ENCODE results near the gene PAQR3.
"Not testable (repeated sequence)": the region's sequence is repeated elsewhere in the genome, so short reads cannot be mapped to it uniquely, and the experiment has no call there.

PAQR3 gene

GRCh38 chr4:78885598-78885997 is 53.6 kb downstream of the PAQR3 start:
- ChIA-PET POLR2A (no interaction called here), CTCF (no interaction called here)
- Histone ChIP-seq H3K36me3 (ENCODE audit: control insufficient read depth in 4 of 4, insufficient read depth in 4 of 4, low read length in 3 of 4) (peaks cover 9 to 33% (median 12%) of the 10 kb centered on the region in 4 experiments), H3K4me1 (ENCODE audit: control extremely low read depth in 1 of 4, control insufficient read depth in 4 of 4, insufficient read depth in 4 of 4, low read length in 3 of 4) (peaks cover 0 to 16% (median 4%) of the 10 kb centered on the region in 4 experiments), H3K4me3 (ENCODE audit: control insufficient read depth in 1 of 7, extremely low read depth in 1 of 7, insufficient read depth in 4 of 7, low read depth in 2 of 7, low read length in 6 of 7) (no peak overlapping the region), H3K9me3 (ENCODE audit: control extremely low read depth in 1 of 5, control insufficient read depth in 4 of 5, insufficient read depth in 2 of 5, low read depth in 1 of 5, low read length in 4 of 5) (no peaks in the 10 kb centered on the region), H3K27me3 (replicated peaks in 2 of 5; ENCODE audit: control insufficient read depth in 4 of 5, insufficient read depth in 5 of 5, low read length in 4 of 5) (no peaks in the 10 kb centered on the region), H3K27ac (ENCODE audit: insufficient read depth in 1 of 2, low read depth in 1 of 2, low read length in 2 of 2, poor library complexity in 1 of 2, severe bottlenecking in 2 of 2) (peak overlapping the region in 1 of 2 experiments; percentile 8)
- DNase-seq = no peak

DNA sequence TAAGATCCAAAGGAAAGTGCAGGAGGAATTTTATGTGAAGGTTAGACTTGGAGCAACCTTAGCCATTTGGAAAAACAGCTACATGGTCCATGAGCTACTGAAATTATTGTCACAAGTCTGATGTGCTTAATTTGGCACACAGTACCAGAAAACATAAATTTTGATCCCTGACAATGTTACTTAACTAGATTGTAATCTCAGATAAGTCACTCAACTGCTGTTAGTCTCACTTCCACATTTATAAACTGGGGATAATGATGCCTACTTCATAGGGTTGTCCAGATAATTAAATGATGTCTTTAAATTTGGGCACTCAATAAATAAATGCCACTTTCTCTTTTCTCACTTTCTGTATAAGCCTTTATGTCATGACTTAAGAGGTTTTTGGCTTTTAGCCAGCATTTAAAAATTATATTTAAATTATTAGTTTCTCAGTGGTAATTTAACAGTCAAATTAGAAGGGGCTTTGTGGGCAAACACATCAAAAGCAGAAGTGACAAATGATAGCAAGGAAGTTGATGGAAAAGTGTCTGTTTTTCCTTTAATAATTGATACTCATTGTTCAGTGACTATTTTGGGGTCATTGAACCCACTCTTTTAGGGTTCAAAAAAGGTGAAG is 58.3 kb downstream of the PAQR3 start:
- H3K27ac ChIP-seq (ENCODE audit: insufficient read depth in 1 of 2, low read depth in 1 of 2, low read length in 2 of 2, poor library complexity in 1 of 2, severe bottlenecking in 2 of 2) = no peak overlapping the region
- H3K36me3 ChIP-seq (ENCODE audit: control insufficient read depth in 4 of 4, insufficient read depth in 4 of 4, low read length in 3 of 4) = peaks cover 3 to 35% (median 6%) of the 10 kb centered on the region in 4 experiments
- H3K4me3 ChIP-seq (ENCODE audit: control insufficient read depth in 1 of 7, extremely low read depth in 1 of 7, insufficient read depth in 4 of 7, low read depth in 2 of 7, low read length in 6 of 7) = peak overlapping the region in 1 of 7 experiments; percentile 3
- no peaks in the 10 kb centered on the region for H3K27me3 ChIP-seq (replicated peaks in 2 of 5; ENCODE audit: control insufficient read depth in 4 of 5, insufficient read depth in 5 of 5, low read length in 4 of 5)
- ChIA-PET CTCF (no interaction called here), POLR2A (no interaction called here)
- H3K9me3 ChIP-seq (ENCODE audit: control extremely low read depth in 1 of 5, control insufficient read depth in 4 of 5, insufficient read depth in 2 of 5, low read depth in 1 of 5, low read length in 4 of 5) = no peaks in the 10 kb centered on the region
- peaks cover 0 to 18% (median 8%) of the 10 kb centered on the region in 4 experiments for H3K4me1 ChIP-seq (ENCODE audit: control extremely low read depth in 1 of 4, control insufficient read depth in 4 of 4, insufficient read depth in 4 of 4, low read length in 3 of 4)
- peak in 2 of 3 donors; percentile 66 to 81 for DNase-seq

GRCh38 chr4:78878031-78878430 is 61.2 kb downstream of the PAQR3 start:
- ChIA-PET POLR2A (no interaction called here), CTCF (no interaction called here)
- whole genome bisulfite sequencing (ENCODE audit: insufficient coverage) = no CpG with 5 or more reads among the region's 1 CpG

DNA sequence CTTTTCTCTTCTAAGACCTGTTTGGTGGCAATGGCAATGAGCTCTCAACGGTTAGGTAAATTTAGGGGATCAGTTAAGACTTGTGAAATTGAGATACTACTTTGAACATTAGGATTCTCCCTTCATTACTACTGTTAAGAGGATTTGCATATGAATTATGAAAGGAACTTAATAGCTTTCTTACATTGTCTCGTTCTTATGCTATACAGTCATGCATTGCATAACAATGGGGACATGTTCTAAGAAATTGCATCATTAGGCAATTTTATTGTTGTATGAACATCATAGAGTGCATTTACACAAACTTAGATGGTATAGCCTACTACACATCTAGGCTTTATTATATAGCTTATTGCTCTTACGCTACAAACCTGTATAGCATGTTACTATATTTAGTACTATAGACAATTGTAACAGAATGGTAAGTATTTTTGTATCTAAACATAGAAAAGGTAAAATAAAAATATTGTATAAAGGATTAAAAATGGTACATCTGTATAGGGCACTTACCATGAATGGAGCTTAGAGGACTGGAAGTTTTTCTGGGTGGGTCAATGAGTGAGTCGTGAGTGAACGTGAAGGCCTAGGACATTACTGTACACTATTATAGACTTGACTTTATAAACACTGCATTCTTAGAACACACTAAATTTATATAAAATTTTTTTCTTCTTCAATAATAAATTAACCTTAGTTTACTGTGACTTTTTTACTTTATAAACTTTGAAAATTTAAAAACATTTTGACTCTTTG is 62.5 kb downstream of the PAQR3 start:
- no peaks in the 10 kb centered on the region for H3K27me3 ChIP-seq (replicated peaks in 2 of 5; ENCODE audit: control insufficient read depth in 4 of 5, insufficient read depth in 5 of 5, low read length in 4 of 5)
- WGBS (ENCODE audit: insufficient coverage) = no CpG with 5 or more reads among the region's 5 CpGs
- no peaks in the 10 kb centered on the region for H3K9me3 ChIP-seq (ENCODE audit: control extremely low read depth in 1 of 5, control insufficient read depth in 4 of 5, insufficient read depth in 2 of 5, low read depth in 1 of 5, low read length in 4 of 5)
- DNase-seq = no peak
- H3K36me3 ChIP-seq (ENCODE audit: control insufficient read depth in 4 of 4, insufficient read depth in 4 of 4, low read length in 3 of 4) = peaks cover 14 to 62% (median 24%) of the 10 kb centered on the region in 4 experiments
- peaks cover 0 to 12% (median 8%) of the 10 kb centered on the region in 4 experiments for H3K4me1 ChIP-seq (ENCODE audit: control extremely low read depth in 1 of 4, control insufficient read depth in 4 of 4, insufficient read depth in 4 of 4, low read length in 3 of 4)
- POLR2A ChIA-PET = no interaction called here
- no peak overlapping the region for H3K4me3 ChIP-seq (ENCODE audit: control insufficient read depth in 1 of 7, extremely low read depth in 1 of 7, insufficient read depth in 4 of 7, low read depth in 2 of 7, low read length in 6 of 7)
- CTCF ChIA-PET = interaction anchor here (0.6 kb wide), 1 partner anchor 8 kb away, joined by 3 read pairs; no protein-coding TSS in a partner anchor
- no peak overlapping the region for H3K27ac ChIP-seq (ENCODE audit: insufficient read depth in 1 of 2, low read depth in 1 of 2, low read length in 2 of 2, poor library complexity in 1 of 2, severe bottlenecking in 2 of 2)

More at GRCh38 chr4:78878031-78878430, 61.2 kb downstream of the PAQR3 start:
- no peak for DNase-seq
- Histone ChIP-seq H3K9me3 (ENCODE audit: control extremely low read depth in 1 of 5, control insufficient read depth in 4 of 5, insufficient read depth in 2 of 5, low read depth in 1 of 5, low read length in 4 of 5) (no peaks in the 10 kb centered on the region), H3K4me1 (ENCODE audit: control extremely low read depth in 1 of 4, control insufficient read depth in 4 of 4, insufficient read depth in 4 of 4, low read length in 3 of 4) (peaks cover 0 to 12% (median 8%) of the 10 kb centered on the region in 4 experiments), H3K4me3 (ENCODE audit: control insufficient read depth in 1 of 7, extremely low read depth in 1 of 7, insufficient read depth in 4 of 7, low read depth in 2 of 7, low read length in 6 of 7) (no peak overlapping the region), H3K27ac (ENCODE audit: insufficient read depth in 1 of 2, low read depth in 1 of 2, low read length in 2 of 2, poor library complexity in 1 of 2, severe bottlenecking in 2 of 2) (no peak overlapping the region), H3K36me3 (ENCODE audit: control insufficient read depth in 4 of 4, insufficient read depth in 4 of 4, low read length in 3 of 4) (peaks cover 5 to 50% (median 16%) of the 10 kb centered on the region in 4 experiments), H3K27me3 (replicated peaks in 2 of 5; ENCODE audit: control insufficient read depth in 4 of 5, insufficient read depth in 5 of 5, low read length in 4 of 5) (no peaks in the 10 kb centered on the region)

DNA sequence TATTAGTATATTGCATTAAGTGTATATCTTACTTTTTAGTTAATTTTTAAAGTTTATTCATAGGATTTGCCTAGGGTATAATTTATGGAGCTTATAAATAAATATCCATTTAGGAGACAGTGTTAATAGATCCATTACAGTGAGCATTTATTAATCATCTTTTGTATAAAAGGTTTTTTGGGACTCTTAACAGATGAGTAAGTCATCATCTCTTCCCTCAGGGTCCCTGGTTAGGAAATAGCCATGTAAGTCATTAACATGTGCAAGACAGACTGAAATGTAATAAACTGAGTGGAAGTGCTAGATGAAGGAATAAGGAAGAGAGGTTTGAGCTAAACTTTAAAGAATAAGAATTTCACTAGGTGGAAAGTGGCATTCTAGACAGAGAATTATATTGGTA is 69.2 kb downstream of the PAQR3 start:
- CTCF ChIA-PET = interaction anchor here (1.3 kb wide), 1 partner anchor 9 kb away, joined by 4 read pairs; no protein-coding TSS in a partner anchor
- no peak overlapping the region for H3K27ac ChIP-seq (ENCODE audit: insufficient read depth in 1 of 2, low read depth in 1 of 2, low read length in 2 of 2, poor library complexity in 1 of 2, severe bottlenecking in 2 of 2)
- H3K27me3 ChIP-seq (replicated peaks in 2 of 5; ENCODE audit: control insufficient read depth in 4 of 5, insufficient read depth in 5 of 5, low read length in 4 of 5) = no peaks in the 10 kb centered on the region
- POLR2A ChIA-PET = no interaction called here
- H3K36me3 ChIP-seq (ENCODE audit: control insufficient read depth in 4 of 4, insufficient read depth in 4 of 4, low read length in 3 of 4) = peaks cover 31 to 81% (median 44%) of the 10 kb centered on the region in 4 experiments
- H3K4me1 ChIP-seq (ENCODE audit: control extremely low read depth in 1 of 4, control insufficient read depth in 4 of 4, insufficient read depth in 4 of 4, low read length in 3 of 4) = no peaks in the 10 kb centered on the region
- no peak overlapping the region for H3K4me3 ChIP-seq (ENCODE audit: control insufficient read depth in 1 of 7, extremely low read depth in 1 of 7, insufficient read depth in 4 of 7, low read depth in 2 of 7, low read length in 6 of 7)
- no peaks in the 10 kb centered on the region for H3K9me3 ChIP-seq (ENCODE audit: control extremely low read depth in 1 of 5, control insufficient read depth in 4 of 5, insufficient read depth in 2 of 5, low read depth in 1 of 5, low read length in 4 of 5)
- no peak for DNase-seq

- H3K4me1 ChIP-seq (ENCODE audit: control extremely low read depth in 1 of 4, control insufficient read depth in 4 of 4, insufficient read depth in 4 of 4, low read length in 3 of 4); DNase-seq; H3K9me3 ChIP-seq (ENCODE audit: control extremely low read depth in 1 of 5, control insufficient read depth in 4 of 5, insufficient read depth in 2 of 5, low read depth in 1 of 5, low read length in 4 of 5); H3K27ac ChIP-seq (ENCODE audit: insufficient read depth in 1 of 2, low read depth in 1 of 2, low read length in 2 of 2, poor library complexity in 1 of 2, severe bottlenecking in 2 of 2); H3K27me3 ChIP-seq (replicated peaks in 2 of 5; ENCODE audit: control insufficient read depth in 4 of 5, insufficient read depth in 5 of 5, low read length in 4 of 5); H3K4me3 ChIP-seq (ENCODE audit: control insufficient read depth in 1 of 7, extremely low read depth in 1 of 7, insufficient read depth in 4 of 7, low read depth in 2 of 7, low read length in 6 of 7); POLR2A ChIA-PET: not testable (repeated sequence)
- CTCF ChIA-PET = interaction anchor here (0.6 to 1.4 kb wide), 4 partner anchors 258 to 909 kb away, joined by 3 to 5 read pairs (median 3); no protein-coding TSS in a partner anchor
- WGBS (ENCODE audit: insufficient coverage) = 100% methylated on average over 5 of the region's 5 CpGs
- H3K36me3 ChIP-seq (ENCODE audit: control insufficient read depth in 4 of 4, insufficient read depth in 4 of 4, low read length in 3 of 4) = peaks cover 26 to 70% (median 41%) of the 10 kb centered on the region in 4 experiments
Observed at GRCh38 chr4:78868712-78869111, 70.5 kb downstream of the PAQR3 start.

DNA sequence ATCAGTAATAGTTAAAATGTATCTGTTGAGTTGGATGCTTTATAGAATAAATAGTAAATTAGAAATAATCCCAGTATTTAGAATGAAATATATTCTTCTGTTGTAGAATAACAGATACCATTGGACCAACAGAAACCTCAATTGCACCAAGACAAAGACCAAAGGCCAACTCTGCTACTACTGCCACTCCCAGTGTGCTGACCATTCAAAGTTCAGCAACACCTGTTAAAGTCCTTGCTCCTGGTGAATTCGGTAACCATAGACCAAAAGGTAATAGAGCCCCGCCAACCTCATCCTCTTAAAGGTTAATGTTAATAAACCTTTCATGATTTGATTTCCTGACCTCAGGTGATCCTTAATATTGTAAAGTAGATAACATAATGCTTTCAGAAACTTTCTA is 73.8 kb downstream of the PAQR3 start:
- ChIA-PET POLR2A (no interaction called here), CTCF (interaction anchor here (1.0 to 1.5 kb wide), 3 partner anchors 28 to 285 kb away, joined by 3 to 5 read pairs (median 3); no protein-coding TSS in a partner anchor)
- Histone ChIP-seq H3K4me1 (ENCODE audit: control extremely low read depth in 1 of 4, control insufficient read depth in 4 of 4, insufficient read depth in 4 of 4, low read length in 3 of 4) (peaks cover 0 to 2% (median 0%) of the 10 kb centered on the region in 4 experiments), H3K27ac (ENCODE audit: insufficient read depth in 1 of 2, low read depth in 1 of 2, low read length in 2 of 2, poor library complexity in 1 of 2, severe bottlenecking in 2 of 2) (peak overlapping the region in 1 of 2 experiments; percentile 25), H3K9me3 (ENCODE audit: control extremely low read depth in 1 of 5, control insufficient read depth in 4 of 5, insufficient read depth in 2 of 5, low read depth in 1 of 5, low read length in 4 of 5) (no peaks in the 10 kb centered on the region), H3K36me3 (ENCODE audit: control insufficient read depth in 4 of 4, insufficient read depth in 4 of 4, low read length in 3 of 4) (peaks cover 21 to 52% (median 28%) of the 10 kb centered on the region in 4 experiments), H3K4me3 (ENCODE audit: control insufficient read depth in 1 of 7, extremely low read depth in 1 of 7, insufficient read depth in 4 of 7, low read depth in 2 of 7, low read length in 6 of 7) (no peak overlapping the region), H3K27me3 (replicated peaks in 2 of 5; ENCODE audit: control insufficient read depth in 4 of 5, insufficient read depth in 5 of 5, low read length in 4 of 5) (no peaks in the 10 kb centered on the region)
- no CpG with 5 or more reads among the region's 2 CpGs for WGBS (ENCODE audit: insufficient coverage)
- DNase-seq = no peak

Measured in common myeloid progenitor, CD34-positive (primary cell).